ENCODE results near the gene CLDN12. TPM values are rescaled to one million over a fixed set of nuclear protein-coding genes. Genes with fewer than 3 reads are reported as not detected.
A peak's percentile ranks its signal among the peaks of the same experiment; 100 is the strongest.

The CLDN12 gene
- polyA plus RNA-seq, 1 experiment: 71.0 TPM

DNA sequence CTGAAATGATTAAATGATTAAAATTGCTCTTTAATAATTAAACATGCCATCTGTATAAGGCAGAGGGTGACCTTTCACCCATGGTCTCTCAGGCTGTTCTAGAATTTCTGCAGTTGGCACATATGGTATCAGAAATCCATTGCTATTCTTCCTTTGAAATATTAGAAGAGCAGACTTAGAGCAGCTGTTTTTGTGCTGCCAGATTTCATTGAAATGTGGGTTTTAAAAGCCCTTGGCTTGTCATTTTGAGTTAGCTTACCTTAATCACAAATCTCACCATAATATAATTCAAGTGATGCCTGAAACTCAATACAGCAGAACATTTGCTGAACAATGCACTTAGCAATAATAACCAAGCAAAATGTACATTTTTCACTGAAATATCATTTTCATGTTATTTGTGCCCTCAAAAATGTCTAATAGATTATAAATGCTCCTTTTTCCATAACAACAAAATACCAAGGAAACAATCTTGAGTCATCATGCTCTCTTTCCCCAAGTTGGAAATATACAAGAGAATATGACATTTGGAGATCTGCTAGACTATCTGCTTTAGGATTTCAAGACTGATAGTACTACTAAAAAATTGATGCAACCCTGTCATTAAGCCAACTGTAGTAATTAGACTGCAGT lies 50.1 kb downstream of the CLDN12 start:
- no peak for DNase-seq (ENCODE audit: low read depth)
- no peaks in the 10 kb centered on the region for H3K36me3 ChIP-seq (ENCODE audit: control insufficient read depth, insufficient read depth, low read length)
- H3K27me3 ChIP-seq (ENCODE audit: control insufficient read depth, insufficient read depth, low read length): no peaks in the 10 kb centered on the region; the same call in 1 of the 2 replicates
- ChIA-PET POLR2A (no interaction called here), CTCF (interaction anchor here (0.6 to 2.4 kb wide), 3 partner anchors 22 to 581 kb away, joined by 3 to 8 read pairs (median 6); no protein-coding TSS in a partner anchor)
- no peak overlapping the region for H3K4me3 ChIP-seq (ENCODE audit: low read depth, low read length)
- TF ChIP-seq, protein P1, sequence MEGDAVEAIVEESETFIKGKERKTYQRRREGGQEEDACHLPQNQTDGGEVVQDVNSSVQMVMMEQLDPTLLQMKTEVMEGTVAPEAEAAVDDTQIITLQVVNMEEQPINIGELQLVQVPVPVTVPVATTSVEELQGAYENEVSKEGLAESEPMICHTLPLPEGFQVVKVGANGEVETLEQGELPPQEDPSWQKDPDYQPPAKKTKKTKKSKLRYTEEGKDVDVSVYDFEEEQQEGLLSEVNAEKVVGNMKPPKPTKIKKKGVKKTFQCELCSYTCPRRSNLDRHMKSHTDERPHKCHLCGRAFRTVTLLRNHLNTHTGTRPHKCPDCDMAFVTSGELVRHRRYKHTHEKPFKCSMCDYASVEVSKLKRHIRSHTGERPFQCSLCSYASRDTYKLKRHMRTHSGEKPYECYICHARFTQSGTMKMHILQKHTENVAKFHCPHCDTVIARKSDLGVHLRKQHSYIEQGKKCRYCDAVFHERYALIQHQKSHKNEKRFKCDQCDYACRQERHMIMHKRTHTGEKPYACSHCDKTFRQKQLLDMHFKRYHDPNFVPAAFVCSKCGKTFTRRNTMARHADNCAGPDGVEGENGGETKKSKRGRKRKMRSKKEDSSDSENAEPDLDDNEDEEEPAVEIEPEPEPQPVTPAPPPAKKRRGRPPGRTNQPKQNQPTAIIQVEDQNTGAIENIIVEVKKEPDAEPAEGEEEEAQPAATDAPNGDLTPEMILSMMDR (IDR thresholded peaks at IDR 0.05; ENCODE audit: insufficient read depth, low read depth, low read length): no peak

DNA sequence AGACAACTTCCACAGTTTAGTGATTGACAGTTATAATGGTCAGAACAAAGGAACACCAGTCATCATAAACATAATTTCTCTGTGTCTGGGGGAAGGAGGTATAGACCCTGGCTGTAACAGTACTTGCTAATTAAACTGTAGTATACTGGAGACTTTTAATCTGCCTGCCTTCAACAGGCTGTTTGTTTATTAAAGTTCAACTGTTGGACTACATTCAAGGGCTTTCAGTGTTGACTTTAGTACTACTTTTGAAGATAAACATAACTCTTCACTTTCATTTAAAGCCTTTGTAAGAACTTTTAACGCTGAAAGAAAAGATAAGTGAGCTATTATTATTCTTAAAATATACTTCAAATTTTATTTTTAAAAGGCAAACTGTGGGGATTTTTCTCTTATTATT lies 50.7 kb downstream of the CLDN12 start:
- TF ChIP-seq, protein P1 (IDR thresholded peaks at IDR 0.05; ENCODE audit: insufficient read depth, low read depth, low read length): no peak
- H3K27me3 ChIP-seq (ENCODE audit: control insufficient read depth, insufficient read depth, low read length): no peaks in the 10 kb centered on the region; the same call in 1 of the 2 replicates
- no peak for DNase-seq (ENCODE audit: low read depth)
- H3K4me3 ChIP-seq (ENCODE audit: low read depth, low read length): no peak overlapping the region
- no peaks in the 10 kb centered on the region for H3K36me3 ChIP-seq (ENCODE audit: control insufficient read depth, insufficient read depth, low read length)
- ChIA-PET CTCF (interaction anchor here (0.6 to 2.4 kb wide), 3 partner anchors 20 to 581 kb away, joined by 3 to 11 read pairs (median 8); no protein-coding TSS in a partner anchor), POLR2A (no interaction called here)

DNA sequence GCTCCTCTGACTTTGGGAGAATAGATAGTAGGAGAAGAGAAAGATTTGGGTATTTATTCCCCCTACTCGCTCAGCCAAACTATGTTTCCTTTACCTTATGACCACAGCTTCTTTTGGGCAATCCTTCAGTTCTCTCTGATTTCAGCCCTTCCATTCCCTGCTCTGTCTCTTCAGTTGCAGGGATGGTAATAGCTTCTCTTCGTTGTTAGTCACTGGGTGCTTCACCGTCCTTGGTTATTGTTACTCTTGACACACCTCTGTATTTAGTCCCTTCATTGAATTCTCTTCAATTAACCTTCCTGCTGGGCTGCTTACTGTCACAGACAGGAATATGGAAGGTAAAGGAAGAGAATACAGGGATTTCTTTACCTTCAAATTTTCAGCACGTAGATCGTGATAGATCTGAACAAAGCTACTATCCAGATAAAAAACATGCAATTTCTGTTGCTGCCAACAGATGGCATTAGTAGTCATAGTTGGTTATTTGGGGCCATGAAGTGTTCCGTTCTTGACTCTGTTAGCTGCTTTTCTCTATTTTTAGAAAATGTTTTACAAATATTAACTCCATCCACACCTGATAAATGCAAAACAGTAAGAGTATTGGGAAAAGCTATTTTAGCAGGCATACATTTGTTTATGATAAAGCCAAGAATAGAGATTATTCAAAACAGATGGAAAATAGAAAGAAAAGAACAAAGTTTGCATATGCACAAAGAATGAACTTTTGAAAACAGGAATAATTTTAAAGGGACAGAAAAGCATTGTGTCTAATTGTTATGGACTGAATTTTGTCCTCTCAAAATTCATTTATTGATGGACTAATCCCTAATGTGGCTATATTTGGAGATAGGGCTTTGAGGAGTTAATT lies 52.1 kb downstream of the CLDN12 start:
- DNase-seq (ENCODE audit: low read depth): peak; percentile 7
- Histone ChIP-seq H3K36me3 (ENCODE audit: control insufficient read depth, insufficient read depth, low read length) (no peaks in the 10 kb centered on the region), H3K27me3 (ENCODE audit: control insufficient read depth, insufficient read depth, low read length) (no peaks in the 10 kb centered on the region; the same call in 1 of the 2 replicates), H3K4me3 (ENCODE audit: low read depth, low read length) (peak overlapping the region; percentile 22; the same call in 1 of the 2 replicates)
- ChIA-PET POLR2A (interaction anchor here (0.8 kb wide), 1 partner anchor 1008 kb away, joined by 3 read pairs; no protein-coding TSS in a partner anchor), CTCF (interaction anchor here (0.6 to 2.5 kb wide), 29 partner anchors 10 to 624 kb away, joined by 3 to 15 read pairs (median 4); partner anchors contain the start of gene CDK14)
- TF ChIP-seq, protein P1 (IDR thresholded peaks at IDR 0.05; ENCODE audit: insufficient read depth, low read depth, low read length): peak; percentile 71

DNA sequence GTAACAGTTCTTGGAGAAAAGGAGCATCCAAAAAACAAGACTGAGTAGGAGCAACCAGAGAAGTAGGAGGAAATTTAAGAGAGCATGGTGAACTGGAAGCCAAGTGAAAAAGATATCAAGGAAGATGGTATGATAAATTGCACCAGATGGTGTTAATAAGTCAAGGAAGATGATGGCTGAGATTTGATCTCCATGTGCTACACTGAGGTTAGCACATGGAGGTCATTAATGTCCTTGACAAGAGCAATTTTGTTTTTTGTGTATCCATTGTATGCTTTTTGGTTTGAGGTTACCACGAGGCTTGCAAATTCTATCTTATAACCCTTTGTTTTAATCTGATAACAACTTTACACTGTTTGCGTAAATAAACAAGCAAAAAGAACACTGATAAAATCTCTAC lies 54.8 kb downstream of the CLDN12 start:
- H3K27me3 ChIP-seq (ENCODE audit: control insufficient read depth, insufficient read depth, low read length): no peaks in the 10 kb centered on the region; the same call in 1 of the 2 replicates

More for the DNA sequence above, 54.8 kb downstream of the CLDN12 start:
- ChIA-PET POLR2A (no interaction called here), CTCF (no interaction called here)
- H3K36me3 ChIP-seq (ENCODE audit: control insufficient read depth, insufficient read depth, low read length): no peaks in the 10 kb centered on the region
- no peak overlapping the region for H3K4me3 ChIP-seq (ENCODE audit: low read depth, low read length)
- TF ChIP-seq, protein P1 (IDR thresholded peaks at IDR 0.05; ENCODE audit: insufficient read depth, low read depth, low read length): no peak
- DNase-seq (ENCODE audit: low read depth): no peak

Measured in BJ (cell line).